ENCODE measurements around the gene MFNG.

MFNG gene

GRCh38 chr22:37443977-37444376, 42.2 kb downstream of the MFNG start:
- no peak for DNase-seq

GRCh38 chr22:37443086-37443485, 43.1 kb downstream of the MFNG start:
- no peak for DNase-seq

- DNase-seq = no peak
These were observed 43.6 kb downstream of the MFNG start for GRCh38 chr22:37442537-37442936.

- no peak for DNase-seq
These were observed 44.0 kb downstream of the MFNG start for GRCh38 chr22:37442135-37442534.

- no peak for DNase-seq
These were observed 45.3 kb downstream of the MFNG start for GRCh38 chr22:37440875-37441274.

GRCh38 chr22:37439347-37439746, 46.8 kb downstream of the MFNG start:
- DNase-seq = no peak

GRCh38 chr22:37435970-37436603, 50.1 kb downstream of the MFNG start:
- DNase-seq = no peak

- DNase-seq = no peak
These were observed 52.4 kb downstream of the MFNG start for GRCh38 chr22:37433786-37434185.

- no peak for DNase-seq
These were observed 53.5 kb downstream of the MFNG start for GRCh38 chr22:37432708-37433054.

GRCh38 chr22:37431801-37432707, 54.1 kb downstream of the MFNG start:
- DNase-seq = no peak

GRCh38 chr22:37431366-37431765, 54.8 kb downstream of the MFNG start:
- DNase-seq = no peak

- no peak for DNase-seq
These were observed 55.2 kb downstream of the MFNG start for GRCh38 chr22:37430941-37431340.

- no peak for DNase-seq
These were observed 57.3 kb downstream of the MFNG start for GRCh38 chr22:37428649-37429586.

GRCh38 chr22:37427711-37428635, 58.2 kb downstream of the MFNG start:
- no peak for DNase-seq

GRCh38 chr22:37427135-37427710, 59.0 kb downstream of the MFNG start, which contains the start of gene ELFN2:
Gene ELFN2 (minus strand): TSS chr22:37427479. CDS start chr22:37375534, 51,945 bp downstream.
- DNase-seq = no peak

GRCh38 chr22:37426706-37427134, 59.5 kb downstream of the MFNG start:
- no peak for DNase-seq

GRCh38 chr22:37425800-37426705, 60.1 kb downstream of the MFNG start:
- no peak for DNase-seq

GRCh38 chr22:37425369-37425768, 60.8 kb downstream of the MFNG start:
- no peak for DNase-seq

- DNase-seq = no peak
These were observed 62.9 kb downstream of the MFNG start for GRCh38 chr22:37423283-37423682.

GRCh38 chr22:37421468-37421877, 64.7 kb downstream of the MFNG start:
- no peak for DNase-seq

Measured in NCI-H774 (cell line).